Liver (tissue), 9 donors: Measurements from ENCODE around the gene PPP1R3A. TPM values are rescaled to one million over a fixed set of nuclear protein-coding genes. Genes with fewer than 3 reads are reported as not detected.

Experiments
- DNase-seq: peaks from one replicate; pipeline ENCODE4 v3.0.0-alpha.2; 2017; ENCODE audit warnings: low spot score
- H3K27ac ChIP-seq, 2 donors: one replicate each; pipeline ENCODE4 v1.7.0; 2013; ENCODE audit warnings: inconsistent platforms in 2 of 2, low read length in 2 of 2, control low read depth in 1 of 2, low read depth in 1 of 2, mild to moderate bottlenecking in 1 of 2
- H3K27me3 ChIP-seq, 4 donors: one replicate each; pipeline versions ENCODE4 v1.6.1 to v1.7.0; 2013; ENCODE audit warnings: low read length in 3 of 4, inconsistent platforms in 1 of 4, mild to moderate bottlenecking in 1 of 4, moderate library complexity in 1 of 4; ENCODE audit not compliant: control insufficient read depth in 4 of 4, insufficient read depth in 4 of 4
- H3K36me3 ChIP-seq, 4 donors: one replicate each; pipeline versions ENCODE4 v1.6.1 to v1.7.0; 2013; ENCODE audit warnings: low read length in 3 of 4, mild to moderate bottlenecking in 3 of 4, low read depth in 1 of 4, moderate library complexity in 1 of 4; ENCODE audit not compliant: control insufficient read depth in 4 of 4, insufficient read depth in 3 of 4
- H3K4me1 ChIP-seq, 4 donors: one replicate each; pipeline versions ENCODE4 v1.6.1 to v1.7.0; 2013; ENCODE audit warnings: low read length in 3 of 4, mild to moderate bottlenecking in 3 of 4, moderate library complexity in 1 of 4; ENCODE audit not compliant: control insufficient read depth in 4 of 4, insufficient read depth in 4 of 4
- H3K4me3 ChIP-seq, 3 donors: one replicate each; pipeline versions ENCODE4 v1.6.1 to v1.7.0; 2013; ENCODE audit warnings: low read length in 3 of 3, control low read depth in 1 of 3, low read depth in 1 of 3, mild to moderate bottlenecking in 1 of 3
- H3K9ac ChIP-seq, 2 donors: one replicate each; pipeline ENCODE4 v1.7.0; 2013; ENCODE audit warnings: low read length in 2 of 2, mild to moderate bottlenecking in 2 of 2, moderate library complexity in 2 of 2, control low read depth in 1 of 2, low read depth in 1 of 2
- H3K9me3 ChIP-seq, 4 donors: one replicate each; pipeline versions ENCODE4 v1.6.1 to v1.7.0; 2013; ENCODE audit warnings: low read length in 3 of 4; ENCODE audit not compliant: control insufficient read depth in 4 of 4
- ATF3 ChIP-seq: IDR thresholded peaks from 2 replicates; pipeline ENCODE4 v1.6.1; 2016; ENCODE audit warnings: antibody characterized with exemption
- CTCF ChIP-seq: fragments of 150-350 bp; IDR thresholded peaks from 2 replicates; pipeline ENCODE4 v1.5.1; 2017; ENCODE audit warnings: improper control_type of control experiment, low read depth, low read length; ENCODE audit not compliant: missing input control
- EGR1 ChIP-seq, 2 donors: IDR thresholded peaks; 2 replicates each; pipeline ENCODE4 v1.6.1; 2016 to 2018; ENCODE audit warnings: antibody characterized with exemption in 2 of 2, low read depth in 2 of 2
- FOXA1 ChIP-seq: IDR thresholded peaks from 2 replicates; pipeline ENCODE4 v1.6.1; 2016; ENCODE audit warnings: antibody characterized with exemption
- FOXA2 ChIP-seq: IDR thresholded peaks from 2 replicates; pipeline ENCODE4 v1.6.1; 2016; ENCODE audit warnings: antibody characterized with exemption
- GABPA ChIP-seq, 2 donors: IDR thresholded peaks in 1 of 2; conservative IDR thresholded peaks in 1 of 2; 2 replicates each; pipeline ENCODE4 v1.6.1; 2016; ENCODE audit warnings: antibody characterized with exemption in 2 of 2, mild to moderate bottlenecking in 1 of 2, moderate library complexity in 1 of 2
- JUND ChIP-seq, 2 donors: IDR thresholded peaks; 2 replicates each; pipeline ENCODE4 v1.6.1; 2016; ENCODE audit warnings: antibody characterized with exemption in 2 of 2
- MAX ChIP-seq: IDR thresholded peaks from 2 replicates; pipeline ENCODE4 v1.6.1; 2016; ENCODE audit warnings: antibody characterized with exemption
- NR2F2 ChIP-seq: IDR thresholded peaks from 2 replicates; pipeline ENCODE4 v1.6.1; 2016; ENCODE audit warnings: antibody characterized with exemption
- RAD21 ChIP-seq, 2 donors: IDR thresholded peaks; 2 replicates each; pipeline ENCODE4 v1.6.1; 2016; ENCODE audit warnings: antibody characterized with exemption in 2 of 2, mild to moderate bottlenecking in 2 of 2
- REST ChIP-seq: IDR thresholded peaks from 2 replicates; pipeline ENCODE4 v1.6.1; 2016; ENCODE audit warnings: antibody characterized with exemption, mild to moderate bottlenecking
- SP1 ChIP-seq: IDR thresholded peaks from 2 replicates; pipeline ENCODE4 v1.6.1; 2018; ENCODE audit warnings: antibody characterized with exemption, mild to moderate bottlenecking
- TAF1 ChIP-seq: conservative IDR thresholded peaks from 2 replicates; pipeline ENCODE4 v1.6.1; 2016; ENCODE audit warnings: antibody characterized with exemption, mild to moderate bottlenecking
- WGBS: extraction: QIAGEN DNeasy Blood & Tissue Kit; methylation state at CpG from one replicate; pipeline ENCODE4 v1.1.7; 2013; 5-methylcytosine and 5-hydroxymethylcytosine counted together
- polyA plus RNA-seq, 2 donors: library from polyadenylated mRNA; stranded (reverse) in 1 of 2; unstranded in 1 of 2; fragments of 200-250 nt in 1 of 2; fragments of >200 nt in 1 of 2; fragmentation: Nextera tagmentation in 1 of 2; extraction: Ambion mirVana in 1 of 2; gene quantifications; one replicate each; pipeline versions ENCODE4 v1.2.1 to v1.2.3, GENCODE V29; 2013 to 2015
- total RNA-seq, 2 donors: library from RNA; depleted of rRNA; stranded (reverse); fragments of >200 nt; gene quantifications; one replicate each; pipeline ENCODE4 v1.2.3, GENCODE V29; 2014
- donor health status: healthy.
- donor health status: healthy.
- donor health status: healthy.
- donor health status: healthy.
- donor health status: healthy.

PPP1R3A gene
- total and polyA plus RNA-seq, 4 donors, result not detected

GRCh38 chr7:113953553-113953952 is 34.7 kb upstream of the PPP1R3A start:
- H3K27me3 ChIP-seq, result no peaks in the 10 kb centered on the region
- H3K36me3 ChIP-seq, result no peaks in the 10 kb centered on the region
- H3K9me3 ChIP-seq, result peaks cover 0 to 5% (median under 1%) of the 10 kb centered on the region in 4 donors
- DNase-seq, result no peak
- H3K4me3 ChIP-seq, result no peak overlapping the region
- no peak overlapping the region for H3K9ac ChIP-seq
- no peak overlapping the region for H3K27ac ChIP-seq
- no peaks in the 10 kb centered on the region for H3K4me1 ChIP-seq
- WGBS, result 75% methylated on average over 2 of the region's 2 CpGs
- TF ChIP-seq JUND (IDR thresholded peaks at IDR 0.05) (no peak), ATF3 (no peak), FOXA1 (no peak), TAF1 (no peak), REST (no peak), GABPA (IDR thresholded peaks at IDR 0.05 in 1 of 2, conservative IDR thresholded peaks at IDR 0.05 in 1 of 2) (no peak), SP1 (no peak), NR2F2 (no peak), RAD21 (IDR thresholded peaks at IDR 0.05) (no peak), MAX (no peak)

- WGBS, result 72% methylated on average over 3 of the region's 3 CpGs
- Histone ChIP-seq H3K36me3 (no peaks in the 10 kb centered on the region), H3K4me1 (no peaks in the 10 kb centered on the region), H3K4me3 (no peak overlapping the region), H3K27ac (no peak overlapping the region), H3K27me3 (no peaks in the 10 kb centered on the region), H3K9ac (no peak overlapping the region), H3K9me3 (no peaks in the 10 kb centered on the region)
- TF ChIP-seq CTCF (no peak), NR2F2 (no peak), TAF1 (no peak), FOXA2 (no peak), SP1 (no peak), EGR1 (IDR thresholded peaks at IDR 0.05; ENCODE audit: low read depth in 2 of 2) (no peak), MAX (no peak)
- DNase-seq, result no peak
These were observed 26.5 kb upstream of the PPP1R3A start for GRCh38 chr7:113945018-113945938.
